Measurements from ENCODE around the gene LMF1.

The LMF1 gene

DNA sequence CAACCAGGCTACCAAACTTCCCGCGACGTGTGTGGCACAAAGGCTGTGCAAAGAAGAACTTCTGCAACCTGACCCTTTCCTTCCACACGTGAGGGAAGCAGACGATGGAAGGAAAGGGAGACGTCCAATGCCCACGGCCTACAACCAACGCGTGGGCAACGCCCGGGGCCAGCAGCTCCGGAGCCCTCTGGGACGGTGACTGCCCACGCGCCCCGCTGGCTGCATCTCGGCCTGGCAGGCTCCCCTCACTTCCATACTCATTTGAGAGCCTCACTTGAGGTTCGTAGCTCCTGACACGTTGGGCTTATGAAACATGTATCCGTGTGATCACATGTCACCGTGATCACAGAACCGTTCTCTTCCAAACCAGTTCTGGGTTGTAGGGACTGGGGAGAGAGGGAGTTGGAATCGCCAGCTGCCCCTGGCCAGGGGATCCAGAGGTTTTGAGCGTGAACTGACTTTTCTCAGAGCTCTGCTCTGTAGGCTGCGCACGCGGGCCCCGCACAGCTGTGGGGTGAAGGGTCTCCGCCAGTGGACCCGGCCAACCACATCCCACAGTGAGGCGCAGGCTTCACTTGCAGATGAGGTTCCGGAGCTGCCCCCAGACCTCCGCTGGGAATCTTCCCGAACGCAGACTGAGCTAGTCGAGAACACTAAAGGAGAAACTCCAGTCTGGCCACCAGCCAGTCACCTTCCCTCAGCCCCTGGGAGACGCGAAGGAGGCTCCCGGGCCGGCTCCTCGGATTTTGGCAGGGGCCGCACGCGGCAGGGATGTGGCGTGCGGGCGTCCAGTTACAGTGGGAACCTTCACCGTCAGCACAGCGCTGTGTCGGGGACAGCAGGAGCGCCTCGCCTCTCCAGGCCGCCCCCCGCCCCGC, 1.0 kb downstream of the LMF1 start:
- TF ChIP-seq CTCF (IDR thresholded peaks at IDR 0.05; ENCODE audit: low read depth, low read length): no peak
- DNase-seq (ENCODE audit: extremely low read depth, low read depth): no peak

DNA sequence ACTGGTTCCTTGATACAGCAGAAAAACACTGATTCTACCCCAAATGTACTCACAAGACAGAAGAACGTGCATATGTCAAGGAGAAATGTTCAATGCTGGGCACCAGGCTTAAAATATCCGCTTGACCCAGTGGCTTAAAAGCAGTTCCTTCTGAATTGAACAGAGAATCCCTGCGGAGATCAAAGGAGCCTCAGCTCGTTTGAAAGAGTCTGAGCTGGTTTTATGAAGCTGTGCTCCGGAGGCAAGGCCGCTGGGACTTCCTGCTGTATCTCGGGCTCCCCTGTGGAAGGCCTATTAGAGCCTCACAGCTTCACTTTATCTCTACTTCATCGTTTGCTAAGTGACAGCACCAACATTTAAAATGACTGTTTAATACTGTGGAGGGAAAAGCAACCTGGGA, 2.2 kb downstream of the LMF1 start:
- no peak for TF ChIP-seq CTCF (IDR thresholded peaks at IDR 0.05; ENCODE audit: low read depth, low read length)
- DNase-seq (ENCODE audit: extremely low read depth, low read depth): no peak

GRCh38 chr16:967546-968295, 3.1 kb downstream of the LMF1 start:
- no peak for TF ChIP-seq CTCF (IDR thresholded peaks at IDR 0.05; ENCODE audit: low read depth, low read length)
- no peak for DNase-seq (ENCODE audit: extremely low read depth, low read depth)

GRCh38 chr16:967077-967541, 3.7 kb downstream of the LMF1 start:
- TF ChIP-seq CTCF (IDR thresholded peaks at IDR 0.05; ENCODE audit: low read depth, low read length): no peak
- DNase-seq (ENCODE audit: extremely low read depth, low read depth): no peak

- no peak for DNase-seq (ENCODE audit: extremely low read depth, low read depth)
- no peak for TF ChIP-seq CTCF (IDR thresholded peaks at IDR 0.05; ENCODE audit: low read depth, low read length)
Observed at GRCh38 chr16:966505-966904, 4.3 kb downstream of the LMF1 start.

- no peak for TF ChIP-seq CTCF (IDR thresholded peaks at IDR 0.05; ENCODE audit: low read depth, low read length)
- no peak for DNase-seq (ENCODE audit: extremely low read depth, low read depth)
Observed at GRCh38 chr16:966035-966434, 4.7 kb downstream of the LMF1 start.

DNA sequence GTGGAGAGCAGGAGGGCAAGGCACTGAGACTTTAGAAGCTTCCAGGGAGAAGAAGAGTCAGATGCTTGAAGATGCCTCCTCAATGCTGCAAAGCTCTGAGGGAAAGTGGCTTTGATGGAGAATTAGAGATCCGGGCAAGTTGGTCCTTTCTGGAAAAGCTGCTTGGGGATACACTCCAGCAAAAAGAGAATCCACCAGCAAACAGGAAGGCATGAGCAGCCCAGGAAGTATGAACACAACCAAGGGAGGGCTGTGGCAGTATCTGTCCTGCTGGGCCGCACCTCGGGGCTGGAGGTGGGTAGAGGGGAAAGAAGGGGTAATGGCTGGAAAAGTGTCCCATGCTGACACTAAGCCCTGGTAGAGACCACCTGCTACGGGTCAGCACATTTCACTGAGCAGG, 5.3 kb downstream of the LMF1 start:
- no peak for TF ChIP-seq CTCF (IDR thresholded peaks at IDR 0.05; ENCODE audit: low read depth, low read length)
- no peak for DNase-seq (ENCODE audit: extremely low read depth, low read depth)
